GM18507 (cell line): Measurements from ENCODE around the gene EEF1AKMT1.
A peak's percentile ranks its signal among the peaks of the same experiment; 100 is the strongest.
"Not testable (repeated sequence)": the region's sequence is repeated elsewhere in the genome, so short reads cannot be mapped to it uniquely, and the experiment has no call there.

Experiments
- DNase-seq: peaks from one replicate; pipeline ENCODE4 v3.0.0; 2011; ENCODE audit warnings: low read depth; ENCODE audit not compliant: insufficient read length; ENCODE audit errors: extremely low spot score
- FAIRE-seq: peaks from 2 replicates; lab custom pipeline; 2011; peaks lifted over from hg19 to GRCh38; lab: Jason Lieb, UNC

EEF1AKMT1 gene

GRCh38 chr13:20703780-20704458 is 69.8 kb downstream of the EEF1AKMT1 start:
- DNase-seq: peak; percentile 87
- peak; percentile 5 for FAIRE-seq

GRCh38 chr13:20702915-20703779 is 70.6 kb downstream of the EEF1AKMT1 start, which contains the start of gene IL17D:
Gene IL17D (plus strand): TSS chr13:20703699. CDS start chr13:20704002, 303 bp downstream.
- FAIRE-seq: peak; percentile 36
- DNase-seq: peak; percentile 33

- FAIRE-seq (peak; percentile 5), DNase-seq (no peak)
These were observed 71.2 kb downstream of the EEF1AKMT1 start for GRCh38 chr13:20702530-20702914.

- no peak for FAIRE-seq
- no peak for DNase-seq
These were observed 72.3 kb downstream of the EEF1AKMT1 start for GRCh38 chr13:20701461-20701860.

- DNase-seq (no peak), FAIRE-seq (no peak)
These were observed 73.5 kb downstream of the EEF1AKMT1 start for GRCh38 chr13:20700288-20700687.

GRCh38 chr13:20699715-20700114 is 74.0 kb downstream of the EEF1AKMT1 start:
- no peak for FAIRE-seq
- no peak for DNase-seq

GRCh38 chr13:20696073-20696472 is 77.7 kb downstream of the EEF1AKMT1 start:
- FAIRE-seq: no peak

GRCh38 chr13:20691616-20692015 is 82.1 kb downstream of the EEF1AKMT1 start:
- FAIRE-seq (no peak), DNase-seq (no peak)

More at GRCh38 chr13:20696073-20696472, 77.7 kb downstream of the EEF1AKMT1 start:
- no peak for DNase-seq

GRCh38 chr13:20689291-20689690 is 84.5 kb downstream of the EEF1AKMT1 start:
- FAIRE-seq (no peak), DNase-seq (no peak)

- FAIRE-seq (no peak), DNase-seq (no peak)
These were observed 86.7 kb downstream of the EEF1AKMT1 start for GRCh38 chr13:20686863-20687579.

- FAIRE-seq: no peak
- DNase-seq: no peak
These were observed 87.6 kb downstream of the EEF1AKMT1 start for GRCh38 chr13:20686167-20686566.

GRCh38 chr13:20685092-20685491 is 88.7 kb downstream of the EEF1AKMT1 start:
- DNase-seq: no peak
- FAIRE-seq: no peak

GRCh38 chr13:20684546-20684945 is 89.2 kb downstream of the EEF1AKMT1 start:
- DNase-seq (no peak), FAIRE-seq (no peak)

GRCh38 chr13:20684041-20684440 is 89.7 kb downstream of the EEF1AKMT1 start:
- DNase-seq (no peak), FAIRE-seq (no peak)

GRCh38 chr13:20682061-20682460 is 91.7 kb downstream of the EEF1AKMT1 start:
- no peak for DNase-seq
- FAIRE-seq: no peak

- not testable (repeated sequence) for DNase-seq, FAIRE-seq
These were observed 92.3 kb downstream of the EEF1AKMT1 start for GRCh38 chr13:20681481-20681880.

GRCh38 chr13:20680416-20681080 is 93.2 kb downstream of the EEF1AKMT1 start:
- DNase-seq (no peak), FAIRE-seq (no peak)

- no peak for DNase-seq
- FAIRE-seq: no peak
These were observed 93.9 kb downstream of the EEF1AKMT1 start for GRCh38 chr13:20679879-20680278.
